Measurements from ENCODE around the gene EPHA10. TPM values are rescaled to one million over a fixed set of nuclear protein-coding genes. Genes with fewer than 3 reads are reported as not detected.
"Not testable (repeated sequence)": the region's sequence is repeated elsewhere in the genome, so short reads cannot be mapped to it uniquely, and the experiment has no call there.

Gene EPHA10
- total and polyA plus RNA-seq, 12 donors, result 0.04 to 0.15 (median 0.06) TPM; not detected in 6

DNA sequence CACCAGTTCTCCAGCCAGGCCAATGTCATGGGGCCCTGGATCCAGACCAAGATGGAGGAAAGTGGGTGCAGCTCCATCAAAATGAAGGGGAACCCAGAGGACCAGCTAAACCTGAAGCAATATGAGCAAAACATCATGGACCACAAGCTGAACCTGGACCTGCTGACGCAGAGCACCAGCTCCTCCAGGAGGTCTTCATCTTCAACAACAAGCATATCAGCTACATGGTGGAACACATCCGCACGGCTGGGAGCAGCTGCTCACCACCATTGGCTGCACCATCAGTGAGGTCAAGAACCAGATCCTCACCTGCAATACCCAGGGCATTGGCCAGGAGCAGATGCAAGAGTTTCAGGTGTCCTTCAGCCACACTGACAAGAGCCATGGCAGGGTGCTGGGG lies 13.7 kb upstream of the EPHA10 start:
- Histone ChIP-seq H3K36me3 (no peaks in the 10 kb centered on the region), H3K9me3 (peaks cover 0 to 2% (median 0%) of the 10 kb centered on the region in 11 donors), H3K4me3 (no peak overlapping the region), H3K27me3 (peaks cover 0 to 23% (median 11%) of the 10 kb centered on the region in 7 donors), H3K27ac (no peak overlapping the region), H3K4me1 (no peaks in the 10 kb centered on the region)
- 79 to 92% methylated on average over 3 of the region's 3 CpGs for WGBS, 2 donors
- ATAC-seq, result no peak
- TF ChIP-seq, protein P1, sequence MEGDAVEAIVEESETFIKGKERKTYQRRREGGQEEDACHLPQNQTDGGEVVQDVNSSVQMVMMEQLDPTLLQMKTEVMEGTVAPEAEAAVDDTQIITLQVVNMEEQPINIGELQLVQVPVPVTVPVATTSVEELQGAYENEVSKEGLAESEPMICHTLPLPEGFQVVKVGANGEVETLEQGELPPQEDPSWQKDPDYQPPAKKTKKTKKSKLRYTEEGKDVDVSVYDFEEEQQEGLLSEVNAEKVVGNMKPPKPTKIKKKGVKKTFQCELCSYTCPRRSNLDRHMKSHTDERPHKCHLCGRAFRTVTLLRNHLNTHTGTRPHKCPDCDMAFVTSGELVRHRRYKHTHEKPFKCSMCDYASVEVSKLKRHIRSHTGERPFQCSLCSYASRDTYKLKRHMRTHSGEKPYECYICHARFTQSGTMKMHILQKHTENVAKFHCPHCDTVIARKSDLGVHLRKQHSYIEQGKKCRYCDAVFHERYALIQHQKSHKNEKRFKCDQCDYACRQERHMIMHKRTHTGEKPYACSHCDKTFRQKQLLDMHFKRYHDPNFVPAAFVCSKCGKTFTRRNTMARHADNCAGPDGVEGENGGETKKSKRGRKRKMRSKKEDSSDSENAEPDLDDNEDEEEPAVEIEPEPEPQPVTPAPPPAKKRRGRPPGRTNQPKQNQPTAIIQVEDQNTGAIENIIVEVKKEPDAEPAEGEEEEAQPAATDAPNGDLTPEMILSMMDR (IDR thresholded peaks at IDR 0.05), result no peak
- intact Hi-C loops (cut with DNase I), result no loop called here
- DNase-seq, result no peak

DNA sequence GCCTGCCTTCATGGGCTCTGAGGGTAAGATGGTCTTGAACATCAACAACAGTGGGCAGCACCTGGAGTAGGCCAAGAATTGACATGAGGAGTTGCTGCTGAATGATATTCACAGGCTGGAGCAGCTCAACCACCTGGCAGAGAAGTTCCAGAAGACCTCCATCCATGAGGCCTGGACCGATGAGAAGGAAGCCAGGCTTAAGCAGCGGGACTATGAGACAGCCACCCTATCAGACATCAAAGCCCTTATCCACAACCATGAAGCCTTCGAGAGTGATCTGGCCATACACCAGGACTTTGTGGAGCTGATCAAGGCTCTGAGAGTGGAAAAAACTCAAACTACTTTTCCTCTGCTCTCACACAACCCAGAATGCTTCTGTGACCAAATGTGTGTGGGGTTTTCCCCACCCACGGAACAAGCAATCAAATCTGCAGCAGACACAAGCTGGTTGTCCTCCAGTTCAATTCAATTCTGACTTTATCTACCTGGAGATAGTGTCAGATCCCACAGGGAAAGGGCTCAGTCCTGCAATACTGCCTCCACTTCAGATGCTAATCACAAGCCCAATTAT lies 12.1 kb upstream of the EPHA10 start:
- WGBS, 2 donors, result 69 to 70% methylated on average over 4 of the region's 4 CpGs
- no peak for ATAC-seq
- H3K36me3 ChIP-seq, result no peaks in the 10 kb centered on the region

GRCh38 chr1:37771440-37771839 lies 6.5 kb upstream of the EPHA10 start:
- intact Hi-C loops (cut with DNase I), result not testable (repeated sequence)
- H3K27me3 ChIP-seq, result peaks cover 0 to 48% (median 40%) of the 10 kb centered on the region in 7 donors

More for the DNA sequence above, 12.1 kb upstream of the EPHA10 start:
- TF ChIP-seq, protein P1 (IDR thresholded peaks at IDR 0.05), result no peak
- Histone ChIP-seq H3K27me3 (peaks cover 0 to 13% (median 4%) of the 10 kb centered on the region in 7 donors), H3K9me3 (peaks cover 0 to 5% (median 0%) of the 10 kb centered on the region in 11 donors), H3K4me3 (no peak overlapping the region), H3K27ac (no peak overlapping the region), H3K4me1 (no peaks in the 10 kb centered on the region)
- intact Hi-C loops (cut with DNase I), result no loop called here
- no peak for DNase-seq

DNA sequence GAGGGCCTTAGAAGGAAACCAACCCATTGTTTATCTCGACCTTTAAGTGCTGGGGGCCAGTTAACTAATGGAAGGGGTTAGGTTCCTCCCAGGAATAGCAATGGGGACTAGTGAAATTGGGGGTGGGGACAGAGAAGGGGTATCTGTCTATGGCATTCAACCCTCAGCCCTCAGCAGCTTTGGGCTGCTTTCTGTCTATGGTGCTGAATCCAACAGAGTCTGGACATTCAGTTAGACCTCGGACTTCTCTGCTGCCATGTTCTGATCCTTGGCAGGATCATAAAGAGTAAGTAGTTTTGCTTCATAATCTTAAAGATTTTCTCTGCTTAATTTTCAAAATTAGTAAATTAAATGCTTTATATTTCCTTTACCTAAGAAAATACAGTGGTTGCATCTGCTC lies 2.6 kb upstream of the EPHA10 start:
- TF ChIP-seq, protein P1 (IDR thresholded peaks at IDR 0.05), result no peak
- 9 to 29% methylated on average over 2 of the region's 2 CpGs for WGBS, 2 donors
- ATAC-seq (no peak), DNase-seq (no peak)
- H3K36me3 ChIP-seq, result no peaks in the 10 kb centered on the region
- H3K9me3 ChIP-seq, result no peaks in the 10 kb centered on the region
- H3K4me1 ChIP-seq, result no peaks in the 10 kb centered on the region
- intact Hi-C loops (cut with DNase I), result no loop called here
- no peak overlapping the region for H3K27ac ChIP-seq
- H3K4me3 ChIP-seq, result no peak overlapping the region
- peaks cover 10 to 79% (median 72%) of the 10 kb centered on the region in 7 donors for H3K27me3 ChIP-seq

More at GRCh38 chr1:37771440-37771839, 6.5 kb upstream of the EPHA10 start:
- not testable (repeated sequence) for H3K9me3 ChIP-seq, H3K36me3 ChIP-seq, DNase-seq, H3K4me1 ChIP-seq, ATAC-seq, H3K4me3 ChIP-seq, H3K27ac ChIP-seq

GRCh38 chr1:37765916-37766664 lies 1.2 kb upstream of the EPHA10 start:
- ATAC-seq (no peak), DNase-seq (no peak)
- H3K36me3 ChIP-seq, result no peaks in the 10 kb centered on the region
- TF ChIP-seq, protein P1 (IDR thresholded peaks at IDR 0.05), result no peak
- intact Hi-C loops (cut with DNase I), result no loop called here
- H3K4me3 ChIP-seq, result no peak overlapping the region
- WGBS, 2 donors, result 7 to 9% methylated on average over 27 of the region's 27 CpGs
- H3K27ac ChIP-seq, result no peak overlapping the region
- peaks cover 10 to 90% (median 85%) of the 10 kb centered on the region in 7 donors for H3K27me3 ChIP-seq
- H3K4me1 ChIP-seq, result no peaks in the 10 kb centered on the region
- H3K9me3 ChIP-seq, result no peaks in the 10 kb centered on the region

Data from heart right ventricle (tissue), 16 donors.